ENCODE measurements around the gene TRIM40.

- TF ChIP-seq REST (IDR thresholded peaks at IDR 0.05; ENCODE audit: insufficient read depth in 1 of 2, low read depth in 2 of 2, low read length in 2 of 2), result no peak
- TF ChIP-seq POLR2AphosphoS5 (IDR thresholded peaks at IDR 0.05; ENCODE audit: low read depth, low read length), result no peak
Measured at GRCh38 chr6:30104661-30105060, 31.3 kb upstream of the TRIM40 start.

All from PFSK-1 (cell line).